ENCODE measurements around the gene CSF1.

DNA sequence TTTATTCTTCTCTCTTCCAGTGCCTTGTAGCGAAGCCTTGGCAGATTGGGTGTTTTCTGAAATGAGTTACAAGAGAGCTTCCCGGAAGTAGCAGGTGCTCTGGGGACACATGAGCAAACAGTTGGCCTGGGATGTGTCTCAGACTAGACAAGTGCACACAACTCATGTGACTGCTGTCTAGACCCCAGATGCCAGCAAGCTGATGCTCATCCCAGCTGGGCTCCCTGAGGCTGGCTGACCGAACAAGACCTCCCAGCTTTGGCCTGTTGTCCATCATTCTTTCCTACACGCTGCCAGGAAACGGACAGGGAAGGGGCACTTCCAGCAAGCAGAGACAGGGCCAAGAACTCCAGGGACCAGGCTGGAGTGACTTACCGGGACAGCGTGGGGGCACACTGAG, 18.7 kb upstream of the CSF1 start:
- TF ChIP-seq, protein P1, sequence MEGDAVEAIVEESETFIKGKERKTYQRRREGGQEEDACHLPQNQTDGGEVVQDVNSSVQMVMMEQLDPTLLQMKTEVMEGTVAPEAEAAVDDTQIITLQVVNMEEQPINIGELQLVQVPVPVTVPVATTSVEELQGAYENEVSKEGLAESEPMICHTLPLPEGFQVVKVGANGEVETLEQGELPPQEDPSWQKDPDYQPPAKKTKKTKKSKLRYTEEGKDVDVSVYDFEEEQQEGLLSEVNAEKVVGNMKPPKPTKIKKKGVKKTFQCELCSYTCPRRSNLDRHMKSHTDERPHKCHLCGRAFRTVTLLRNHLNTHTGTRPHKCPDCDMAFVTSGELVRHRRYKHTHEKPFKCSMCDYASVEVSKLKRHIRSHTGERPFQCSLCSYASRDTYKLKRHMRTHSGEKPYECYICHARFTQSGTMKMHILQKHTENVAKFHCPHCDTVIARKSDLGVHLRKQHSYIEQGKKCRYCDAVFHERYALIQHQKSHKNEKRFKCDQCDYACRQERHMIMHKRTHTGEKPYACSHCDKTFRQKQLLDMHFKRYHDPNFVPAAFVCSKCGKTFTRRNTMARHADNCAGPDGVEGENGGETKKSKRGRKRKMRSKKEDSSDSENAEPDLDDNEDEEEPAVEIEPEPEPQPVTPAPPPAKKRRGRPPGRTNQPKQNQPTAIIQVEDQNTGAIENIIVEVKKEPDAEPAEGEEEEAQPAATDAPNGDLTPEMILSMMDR (IDR thresholded peaks at IDR 0.05 in 8 of 11, conservative IDR thresholded peaks at IDR 0.05 in 3 of 11): no peak
- TF ChIP-seq POLR2AphosphoS5 (IDR thresholded peaks at IDR 0.05) (no peak), POLR2A (IDR thresholded peaks at IDR 0.05) (no peak)
